ENCODE data around the gene COMMD2. TPM values are rescaled to one million over a fixed set of nuclear protein-coding genes. Genes with fewer than 3 reads are reported as not detected.
A peak's percentile ranks its signal among the peaks of the same experiment; 100 is the strongest.

The COMMD2 gene
- total RNA-seq (ENCODE audit: unreplicated experiment), result 60.8 TPM
- long read RNA-seq, transcript COMMD2-203 (5 exons, 3,706 nt), result major isoform, 22 of 30 reads
- long read RNA-seq, partial matches to known transcripts, result 0 of 30 reads
- long read RNA-seq, other reads (novel, unspliced or antisense), result 4 of 30 reads

GRCh38 chr3:149752051-149752787 is at the start of gene COMMD2:
TSS of gene COMMD2 (minus strand) at chr3:149752489. CDS start at chr3:149752444, 45 bp downstream.
- Mint-ChIP-seq H3K36me3 (ENCODE audit: unreplicated experiment) (no peaks in the 10 kb centered on the region), H3K4me1 (ENCODE audit: low read depth, unreplicated experiment) (peaks cover 5% of the 10 kb centered on the region), H3K27ac (ENCODE audit: unreplicated experiment) (peak within 1 kb of the TSS; percentile 90), H3K4me3 (ENCODE audit: unreplicated experiment) (peak within 1 kb of the TSS; percentile 96), H3K9me3 (ENCODE audit: unreplicated experiment) (peaks cover 1% of the 10 kb centered on the region), H3K27me3 (ENCODE audit: unreplicated experiment) (peaks cover 2% of the 10 kb centered on the region)
- peak; percentile 53 for TF ChIP-seq CTCF (IDR thresholded peaks at IDR 0.05; ENCODE audit: partially characterized antibody, unreplicated experiment)
- DNase-seq, result peak; percentile 81

- H3K27ac Mint-ChIP-seq (ENCODE audit: unreplicated experiment), result peak overlapping the region; percentile 8
- H3K4me1 Mint-ChIP-seq (ENCODE audit: low read depth, unreplicated experiment), result no peaks in the 10 kb centered on the region
- no peak for DNase-seq
- H3K9me3 Mint-ChIP-seq (ENCODE audit: unreplicated experiment), result peaks cover 4% of the 10 kb centered on the region
- no peak overlapping the region for H3K4me3 Mint-ChIP-seq (ENCODE audit: unreplicated experiment)
- no peak for TF ChIP-seq CTCF (IDR thresholded peaks at IDR 0.05; ENCODE audit: partially characterized antibody, unreplicated experiment)
- H3K36me3 Mint-ChIP-seq (ENCODE audit: unreplicated experiment), result no peaks in the 10 kb centered on the region
- peaks cover 6% of the 10 kb centered on the region for H3K27me3 Mint-ChIP-seq (ENCODE audit: unreplicated experiment)
Measured at GRCh38 chr3:149801639-149802038, 49.4 kb upstream of the COMMD2 start.

- H3K9me3 Mint-ChIP-seq (ENCODE audit: unreplicated experiment), result peaks cover 4% of the 10 kb centered on the region
- H3K4me3 Mint-ChIP-seq (ENCODE audit: unreplicated experiment), result no peak overlapping the region
- no peak for TF ChIP-seq CTCF (IDR thresholded peaks at IDR 0.05; ENCODE audit: partially characterized antibody, unreplicated experiment)
- DNase-seq, result no peak
- no peaks in the 10 kb centered on the region for H3K36me3 Mint-ChIP-seq (ENCODE audit: unreplicated experiment)
- peaks cover 6% of the 10 kb centered on the region for H3K27me3 Mint-ChIP-seq (ENCODE audit: unreplicated experiment)
- no peak overlapping the region for H3K27ac Mint-ChIP-seq (ENCODE audit: unreplicated experiment)
- H3K4me1 Mint-ChIP-seq (ENCODE audit: low read depth, unreplicated experiment), result no peaks in the 10 kb centered on the region
Measured at GRCh38 chr3:149801195-149801594, 48.9 kb upstream of the COMMD2 start.

GRCh38 chr3:149800693-149801092 is 48.4 kb upstream of the COMMD2 start:
- no peak for DNase-seq
- no peak overlapping the region for H3K4me3 Mint-ChIP-seq (ENCODE audit: unreplicated experiment)
- TF ChIP-seq CTCF (IDR thresholded peaks at IDR 0.05; ENCODE audit: partially characterized antibody, unreplicated experiment), result no peak
- peaks cover 4% of the 10 kb centered on the region for H3K9me3 Mint-ChIP-seq (ENCODE audit: unreplicated experiment)
- H3K4me1 Mint-ChIP-seq (ENCODE audit: low read depth, unreplicated experiment), result no peaks in the 10 kb centered on the region
- peaks cover 6% of the 10 kb centered on the region for H3K27me3 Mint-ChIP-seq (ENCODE audit: unreplicated experiment)
- no peaks in the 10 kb centered on the region for H3K36me3 Mint-ChIP-seq (ENCODE audit: unreplicated experiment)
- no peak overlapping the region for H3K27ac Mint-ChIP-seq (ENCODE audit: unreplicated experiment)

GRCh38 chr3:149796026-149796425 is 43.7 kb upstream of the COMMD2 start:
- Mint-ChIP-seq H3K4me3 (ENCODE audit: unreplicated experiment) (no peak overlapping the region), H3K27me3 (ENCODE audit: unreplicated experiment) (peaks cover 6% of the 10 kb centered on the region), H3K36me3 (ENCODE audit: unreplicated experiment) (no peaks in the 10 kb centered on the region), H3K27ac (ENCODE audit: unreplicated experiment) (no peak overlapping the region), H3K4me1 (ENCODE audit: low read depth, unreplicated experiment) (no peaks in the 10 kb centered on the region), H3K9me3 (ENCODE audit: unreplicated experiment) (peaks cover 4% of the 10 kb centered on the region)
- TF ChIP-seq CTCF (IDR thresholded peaks at IDR 0.05; ENCODE audit: partially characterized antibody, unreplicated experiment), result no peak
- no peak for DNase-seq
